Stomach smooth muscle (tissue), 2 donors: ENCODE results near the gene FLNC.

ENCODE experiments used
- H3K27ac ChIP-seq: one replicate; pipeline ENCODE4 v1.7.0; 2013; ENCODE audit warnings: mild to moderate bottlenecking, low read length, inconsistent platforms
- H3K27me3 ChIP-seq, 2 donors: one replicate each; pipeline ENCODE4 v1.7.0; 2013; ENCODE audit warnings: low read length in 2 of 2; ENCODE audit not compliant: insufficient read depth in 2 of 2, control insufficient read depth in 1 of 2
- H3K36me3 ChIP-seq, 2 donors: one replicate each; pipeline ENCODE4 v1.7.0; 2013; ENCODE audit warnings: low read length in 2 of 2; ENCODE audit not compliant: control insufficient read depth in 2 of 2, insufficient read depth in 2 of 2
- H3K4me1 ChIP-seq: one replicate; pipeline ENCODE4 v1.7.0; 2013; ENCODE audit warnings: low read length; ENCODE audit not compliant: control insufficient read depth, insufficient read depth
- H3K4me3 ChIP-seq, 2 donors: one replicate each; pipeline ENCODE4 v1.7.0; 2013; ENCODE audit warnings: low read length in 2 of 2
- H3K9ac ChIP-seq, 2 donors: one replicate each; pipeline ENCODE4 v1.7.0; 2013; ENCODE audit warnings: low read length in 2 of 2, mild to moderate bottlenecking in 1 of 2
- H3K9me3 ChIP-seq, 2 donors: one replicate each; pipeline ENCODE4 v1.7.0; 2013; ENCODE audit warnings: low read length in 2 of 2; ENCODE audit not compliant: control insufficient read depth in 2 of 2
- donor health status: healthy.
- donor health status: Pancreatic carcinoma.

Gene FLNC

DNA sequence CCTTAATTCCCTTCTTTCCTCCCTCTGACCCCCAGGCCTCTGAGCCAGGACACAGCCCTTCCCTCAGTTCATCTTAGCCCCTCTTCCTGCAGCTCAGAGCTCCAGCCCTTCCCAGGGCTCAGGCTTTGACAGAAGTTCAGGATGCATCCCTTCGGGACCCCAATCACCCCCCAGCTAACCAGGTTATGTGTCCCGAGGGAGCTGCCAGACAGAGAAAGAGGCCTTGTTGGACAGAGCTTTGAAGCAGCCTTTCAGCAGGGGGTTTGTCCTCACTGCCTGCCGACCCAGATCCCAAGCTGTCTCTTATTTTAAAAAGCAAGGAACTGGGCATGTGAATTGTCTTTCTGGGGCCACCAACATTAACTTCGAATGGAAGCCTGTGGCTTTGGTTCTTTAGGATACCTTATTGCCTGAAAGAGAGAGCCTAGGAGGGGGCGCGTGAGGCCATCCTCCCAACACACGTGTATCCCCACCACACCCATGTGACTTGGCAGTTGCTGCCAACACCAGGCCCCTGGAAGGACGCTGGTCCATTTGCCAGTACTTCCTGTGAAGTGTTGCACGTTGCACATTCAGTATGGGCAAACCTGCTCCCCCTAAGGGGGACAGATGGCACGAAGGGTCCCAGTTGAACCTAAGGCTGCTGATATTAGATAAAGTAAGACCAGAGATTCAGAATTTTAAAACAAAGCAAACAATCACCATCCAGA, 37.6 kb upstream of the FLNC start:
- H3K27ac ChIP-seq: no peak overlapping the region
- no peaks in the 10 kb centered on the region for H3K27me3 ChIP-seq
- peak overlapping the region; percentile 56 to 60 for H3K9ac ChIP-seq
- H3K36me3 ChIP-seq: peaks cover 7 to 10% of the 10 kb centered on the region in 2 donors
- H3K4me1 ChIP-seq: peaks cover 37% of the 10 kb centered on the region
- no peaks in the 10 kb centered on the region for H3K9me3 ChIP-seq
- H3K4me3 ChIP-seq: peak overlapping the region; percentile 59 to 87

DNA sequence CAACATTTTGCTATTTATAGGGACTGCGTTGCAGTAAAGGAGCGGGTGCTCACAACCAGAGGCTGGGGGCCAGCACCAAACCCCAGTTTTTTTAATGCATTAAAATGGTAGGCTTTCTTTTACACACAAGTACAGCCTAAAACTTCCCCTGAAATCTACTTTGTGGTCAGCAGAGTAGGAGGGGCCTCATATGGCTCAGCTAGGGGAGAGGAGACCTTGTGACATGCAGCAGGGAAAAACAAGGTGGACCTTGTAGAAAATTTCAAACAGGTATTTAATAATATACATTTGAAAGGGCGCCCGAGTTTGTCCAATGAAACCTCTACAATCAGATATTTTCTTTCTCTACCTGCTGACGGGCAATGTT, 37.0 kb upstream of the FLNC start:
- peaks cover 37% of the 10 kb centered on the region for H3K4me1 ChIP-seq
- no peaks in the 10 kb centered on the region for H3K9me3 ChIP-seq
- H3K36me3 ChIP-seq: peaks cover 7 to 10% of the 10 kb centered on the region in 2 donors
- H3K9ac ChIP-seq: no peak overlapping the region
- H3K27ac ChIP-seq: no peak overlapping the region
- H3K27me3 ChIP-seq: no peaks in the 10 kb centered on the region
- peak overlapping the region in 1 of 2 donors; percentile 87 for H3K4me3 ChIP-seq

DNA sequence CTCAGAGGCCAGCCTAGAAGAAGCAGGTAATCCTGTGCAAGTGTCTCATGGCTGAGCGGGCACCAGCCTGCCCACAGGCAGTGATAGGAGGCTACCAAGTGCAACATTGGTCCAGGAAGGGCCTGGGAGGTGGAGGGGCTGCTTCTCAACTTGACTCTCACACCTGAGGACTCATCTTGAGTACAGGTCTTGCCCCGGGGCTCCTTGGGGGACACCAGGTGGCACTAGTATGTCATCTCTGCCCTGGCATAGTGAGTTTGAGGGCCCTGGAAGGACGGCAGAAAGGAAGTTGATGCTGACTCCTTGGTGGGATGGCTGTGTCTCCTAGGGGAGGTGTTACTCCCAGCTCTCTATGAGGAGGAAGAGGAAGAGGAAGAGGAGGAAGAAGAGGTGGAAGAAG, 36.2 kb upstream of the FLNC start:
- Histone ChIP-seq H3K9ac (no peak overlapping the region), H3K36me3 (peaks cover 7 to 10% of the 10 kb centered on the region in 2 donors), H3K27me3 (no peaks in the 10 kb centered on the region), H3K4me3 (no peak overlapping the region), H3K27ac (no peak overlapping the region), H3K4me1 (peaks cover 35% of the 10 kb centered on the region), H3K9me3 (no peaks in the 10 kb centered on the region)

DNA sequence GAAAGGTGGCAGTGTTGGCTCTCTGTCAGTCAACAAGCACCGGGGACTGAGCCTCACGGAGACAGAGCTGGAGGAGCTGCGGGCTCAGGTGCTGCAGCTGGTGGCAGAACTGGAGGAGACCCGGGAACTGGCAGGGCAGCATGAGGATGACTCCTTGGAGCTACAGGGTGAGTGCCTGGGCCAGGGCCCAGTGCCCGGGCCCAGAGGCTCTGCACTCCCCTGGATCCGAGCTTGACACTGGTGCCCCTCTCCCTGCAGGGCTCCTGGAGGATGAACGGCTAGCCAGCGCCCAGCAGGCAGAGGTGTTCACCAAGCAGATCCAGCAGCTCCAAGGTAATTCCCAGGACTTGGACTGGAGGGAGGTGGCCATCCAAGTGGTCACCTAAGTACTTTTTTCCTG, 35.8 kb upstream of the FLNC start:
- Histone ChIP-seq H3K27me3 (no peaks in the 10 kb centered on the region), H3K4me1 (peaks cover 35% of the 10 kb centered on the region), H3K9me3 (no peaks in the 10 kb centered on the region), H3K36me3 (peaks cover 7 to 10% of the 10 kb centered on the region in 2 donors), H3K27ac (no peak overlapping the region), H3K9ac (no peak overlapping the region), H3K4me3 (no peak overlapping the region)

DNA sequence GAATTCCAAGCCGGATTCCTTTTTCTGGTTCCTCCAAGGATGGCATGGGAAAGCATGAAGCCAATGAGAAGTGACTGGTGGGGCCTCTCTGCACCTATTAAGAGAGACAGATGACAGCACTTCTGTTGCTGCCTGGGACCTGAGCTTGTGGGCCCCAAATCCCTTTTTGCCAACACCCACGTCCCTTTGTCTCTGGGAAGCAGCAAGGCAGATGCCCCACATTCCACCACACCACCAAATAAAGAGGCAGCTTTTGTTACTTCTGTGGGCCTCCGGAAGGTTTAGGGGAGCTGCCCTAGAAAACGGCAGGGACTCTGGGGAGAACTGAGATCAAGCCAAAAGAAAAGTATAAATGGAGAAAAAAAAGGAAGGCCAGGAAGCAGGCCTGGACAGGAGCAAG, 35.1 kb upstream of the FLNC start:
- Histone ChIP-seq H3K9ac (no peak overlapping the region), H3K27me3 (no peaks in the 10 kb centered on the region), H3K4me3 (no peak overlapping the region), H3K4me1 (peaks cover 34% of the 10 kb centered on the region), H3K9me3 (no peaks in the 10 kb centered on the region), H3K27ac (no peak overlapping the region), H3K36me3 (peaks cover 7 to 10% of the 10 kb centered on the region in 2 donors)

DNA sequence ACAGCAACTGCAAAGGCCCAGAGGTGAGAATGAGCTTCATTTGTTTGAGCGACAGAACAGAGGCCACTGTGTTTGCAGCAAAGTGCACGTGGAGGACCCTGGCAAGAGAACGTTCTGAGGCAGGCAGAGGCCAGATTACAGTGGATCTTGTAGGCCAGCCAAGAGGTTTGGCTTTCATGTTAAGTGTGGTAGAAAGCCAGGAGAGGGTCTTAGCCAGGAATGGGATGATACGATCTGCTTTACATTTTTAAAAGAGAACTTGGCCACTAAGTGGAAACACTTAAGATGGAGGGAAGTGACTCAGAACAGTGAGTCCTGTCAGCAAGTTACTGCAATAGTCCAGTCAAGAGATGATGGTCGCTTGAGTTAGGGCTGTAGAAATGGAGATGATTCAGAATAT, 33.9 kb upstream of the FLNC start:
- Histone ChIP-seq H3K4me1 (peaks cover 28% of the 10 kb centered on the region), H3K36me3 (peaks cover 12 to 15% of the 10 kb centered on the region in 2 donors), H3K9me3 (no peaks in the 10 kb centered on the region), H3K27me3 (no peaks in the 10 kb centered on the region), H3K9ac (no peak overlapping the region), H3K27ac (no peak overlapping the region), H3K4me3 (no peak overlapping the region)

DNA sequence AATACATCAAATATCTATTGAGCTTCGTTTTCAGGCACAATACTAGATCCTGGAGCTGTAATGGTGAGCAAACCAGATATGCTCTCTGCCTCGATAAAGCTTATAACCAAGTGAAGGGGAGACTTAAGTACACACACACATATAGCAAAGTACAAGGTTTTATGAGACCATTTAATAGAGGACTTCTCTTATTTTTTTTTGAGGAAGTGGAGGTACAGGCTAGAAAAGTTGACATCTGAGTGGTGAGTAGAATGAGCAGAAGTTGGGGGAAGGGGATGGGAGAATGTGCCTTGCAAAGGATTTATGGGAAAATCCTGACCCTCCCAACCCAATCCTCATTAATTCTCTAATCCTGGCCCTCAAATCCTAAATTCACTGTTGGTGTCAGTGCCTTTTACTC, 30.8 kb upstream of the FLNC start:
- H3K9ac ChIP-seq: no peak overlapping the region
- H3K4me3 ChIP-seq: no peak overlapping the region
- no peak overlapping the region for H3K27ac ChIP-seq
- H3K4me1 ChIP-seq: peaks cover 6% of the 10 kb centered on the region
- H3K36me3 ChIP-seq: peaks cover 19 to 22% of the 10 kb centered on the region in 2 donors
- H3K9me3 ChIP-seq: no peaks in the 10 kb centered on the region
- no peaks in the 10 kb centered on the region for H3K27me3 ChIP-seq

DNA sequence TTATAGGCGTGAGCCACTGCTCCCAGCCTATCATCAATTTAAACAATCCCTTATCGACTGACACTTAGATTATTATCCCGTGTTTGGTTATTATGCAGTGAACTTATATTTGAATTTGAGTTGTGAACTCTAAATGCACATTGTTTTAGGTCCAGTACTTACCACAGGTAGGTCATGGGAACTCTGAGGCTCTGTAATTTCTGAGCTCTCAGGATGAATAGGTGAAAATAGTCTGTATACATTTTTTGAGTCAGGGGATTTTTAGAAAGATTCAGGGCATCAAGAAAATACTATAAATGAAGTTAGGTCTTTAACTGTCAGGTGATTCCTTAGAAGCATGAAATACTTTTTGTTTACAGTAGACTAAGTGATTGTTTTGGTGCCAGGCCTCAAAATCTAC, 29.6 kb upstream of the FLNC start:
- Histone ChIP-seq H3K36me3 (peaks cover 25 to 29% of the 10 kb centered on the region in 2 donors), H3K9ac (no peak overlapping the region), H3K4me3 (no peak overlapping the region), H3K27ac (no peak overlapping the region), H3K9me3 (no peaks in the 10 kb centered on the region), H3K27me3 (no peaks in the 10 kb centered on the region), H3K4me1 (no peaks in the 10 kb centered on the region)

DNA sequence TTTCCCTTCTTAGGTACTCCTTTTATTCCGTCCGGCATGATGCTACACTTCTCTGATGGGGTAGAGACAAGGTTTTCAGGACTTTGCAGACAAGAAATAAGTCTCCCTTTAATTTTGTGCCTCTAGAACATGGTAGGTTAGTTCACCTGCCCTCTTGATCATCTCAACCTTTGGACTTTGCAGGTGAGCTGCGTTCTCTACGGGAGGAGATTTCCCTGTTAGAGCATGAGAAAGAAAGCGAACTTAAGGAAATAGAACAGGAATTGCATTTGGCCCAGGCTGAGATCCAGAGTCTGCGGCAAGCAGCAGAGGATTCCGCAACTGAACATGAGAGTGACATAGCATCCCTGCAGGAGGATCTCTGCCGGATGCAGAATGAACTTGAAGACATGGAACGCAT, 29.2 kb upstream of the FLNC start:
- Histone ChIP-seq H3K27ac (no peak overlapping the region), H3K36me3 (peaks cover 29 to 33% of the 10 kb centered on the region in 2 donors), H3K9ac (no peak overlapping the region), H3K9me3 (no peaks in the 10 kb centered on the region), H3K4me1 (no peaks in the 10 kb centered on the region), H3K27me3 (no peaks in the 10 kb centered on the region), H3K4me3 (no peak overlapping the region)

DNA sequence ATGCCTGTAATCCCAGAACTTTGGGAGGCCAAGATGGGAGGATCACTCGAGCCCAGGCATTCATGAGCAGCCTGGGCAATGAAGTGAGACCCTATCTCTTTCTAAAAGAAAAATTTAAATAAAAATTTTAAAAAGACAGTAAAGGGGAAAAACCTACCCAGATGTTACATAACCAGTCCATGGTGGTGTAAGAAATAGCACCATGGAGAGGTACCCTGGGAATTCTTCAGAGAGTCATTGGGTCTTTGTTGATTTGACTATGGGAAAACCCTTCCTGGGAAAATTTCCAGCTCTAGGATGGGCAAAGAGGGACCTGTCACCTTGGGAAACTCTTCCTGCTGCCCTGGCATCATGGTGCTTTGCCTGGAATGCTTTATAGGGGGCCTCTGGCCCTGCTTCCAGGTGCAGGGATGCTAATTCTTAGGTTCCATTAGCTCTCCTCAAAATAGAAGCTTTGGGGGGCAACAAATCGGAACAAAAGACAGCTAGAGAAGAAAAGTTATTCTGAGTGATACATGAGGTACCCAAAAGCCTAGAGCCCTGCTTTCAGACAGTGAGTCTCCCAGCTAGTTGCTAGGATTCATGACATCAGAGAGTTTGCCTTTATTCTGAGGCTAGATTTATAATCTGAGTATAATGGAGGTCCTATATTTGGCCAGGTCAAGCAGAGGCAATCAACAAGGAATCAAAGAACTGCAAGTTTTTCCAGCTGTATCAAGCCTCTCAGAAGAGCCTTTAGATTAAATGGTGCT, 28.4 kb upstream of the FLNC start:
- Histone ChIP-seq H3K36me3 (peaks cover 35 to 37% of the 10 kb centered on the region in 2 donors), H3K9ac (no peak overlapping the region), H3K9me3 (no peaks in the 10 kb centered on the region), H3K27ac (no peak overlapping the region), H3K27me3 (no peaks in the 10 kb centered on the region), H3K4me1 (no peaks in the 10 kb centered on the region), H3K4me3 (no peak overlapping the region)

DNA sequence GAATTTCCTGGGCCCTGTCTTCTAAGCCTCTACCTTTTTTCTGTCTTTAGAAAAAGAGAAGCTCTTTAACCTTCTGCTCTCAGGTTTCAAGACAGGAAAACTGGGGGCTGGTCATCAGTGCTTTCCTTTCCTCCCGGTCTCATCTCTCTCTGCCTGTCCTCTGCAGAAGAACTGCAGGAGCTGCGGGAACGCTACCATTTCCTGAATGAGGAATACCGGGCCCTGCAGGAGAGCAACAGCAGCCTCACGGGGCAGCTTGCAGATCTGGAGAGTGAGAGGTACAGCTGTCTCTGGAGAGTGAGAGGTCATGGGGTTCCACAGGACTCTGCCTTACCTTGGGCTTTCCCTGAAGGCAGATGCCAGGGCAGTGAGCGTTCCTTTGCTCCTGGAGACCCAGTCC, 25.7 kb upstream of the FLNC start:
- no peak overlapping the region for H3K27ac ChIP-seq
- H3K4me1 ChIP-seq: no peaks in the 10 kb centered on the region
- no peaks in the 10 kb centered on the region for H3K9me3 ChIP-seq
- no peaks in the 10 kb centered on the region for H3K27me3 ChIP-seq
- peaks cover 49 to 54% of the 10 kb centered on the region in 2 donors for H3K36me3 ChIP-seq
- no peak overlapping the region for H3K9ac ChIP-seq
- no peak overlapping the region for H3K4me3 ChIP-seq
